IMR-90 (cell line): Measurements from ENCODE around the gene LRRC2. TPM values are rescaled to one million over a fixed set of nuclear protein-coding genes. Genes with fewer than 3 reads are reported as not detected.

Source experiments
- ATAC-seq: fragments of 200-7000 bp; cut with Tn5 transposase; 2 replicates; pipeline ENCODE4 v1.9.1; 2020; ENCODE audit warnings: low read depth, mild to moderate bottlenecking, moderate library complexity
- BruUV-seq: library from RNA; stranded (reverse); fragments of 400-500 nt; replicated peaks from 2 replicates; lab custom pipeline; 2021; lab: Mats Ljungman, UMichigan
- CTCF ChIA-PET: fragments of 300-600 bp; formaldehyde crosslinking; extraction: SDS; loops from one replicate; lab custom pipeline; 2021; ENCODE audit warnings: antibody characterized with exemption; lab: Yijun Ruan, JAX
- POLR2A ChIA-PET: fragments of 300-600 bp; sonication (Branson Sonifier 250); formaldehyde crosslinking; loops from one replicate; lab custom pipeline; 2022; ENCODE audit warnings: antibody characterized with exemption; ENCODE audit not compliant: unreplicated experiment; lab: Charles Lee
- DNase-seq: peaks from one replicate; pipeline ENCODE4 v3.0.0; 2013
- H2AFZ ChIP-seq: replicated peaks from 2 replicates; pipeline ENCODE3; 2013; ENCODE audit warnings: low read length, mild to moderate bottlenecking; ENCODE audit not compliant: poor library complexity
- H2AK5ac ChIP-seq: 2 replicates; pipeline ENCODE4 v1.6.1; 2013; ENCODE audit warnings: low read depth, low read length, inconsistent platforms
- H2AK9ac ChIP-seq: replicated peaks from 2 replicates; pipeline ENCODE3; 2013; ENCODE audit warnings: mild to moderate bottlenecking, low read depth, low read length, moderate library complexity; ENCODE audit not compliant: poor library complexity
- H2BK120ac ChIP-seq: 2 replicates; pipeline ENCODE4 v1.6.1; 2013; ENCODE audit warnings: low read depth, low read length, inconsistent platforms
- H2BK15ac ChIP-seq: 3 replicates; pipeline ENCODE4 v1.6.1; 2013; ENCODE audit warnings: low read depth, low read length, inconsistent platforms
- H2BK20ac ChIP-seq: 2 replicates; pipeline ENCODE4 v1.6.1; 2013; ENCODE audit warnings: low read depth, mild to moderate bottlenecking, inconsistent platforms, low read length, moderate library complexity
- H2BK5ac ChIP-seq: 2 replicates; pipeline ENCODE4 v1.6.1; 2013; ENCODE audit warnings: mild to moderate bottlenecking, low read depth, low read length, inconsistent platforms; ENCODE audit not compliant: poor library complexity, severe bottlenecking
- H3K14ac ChIP-seq: replicated peaks from 2 replicates; pipeline ENCODE4 v1.6.1; 2013; ENCODE audit warnings: low read depth, low read length, inconsistent platforms
- H3K18ac ChIP-seq: 2 replicates; pipeline ENCODE4 v1.6.1; 2013; ENCODE audit warnings: low read depth, low read length, control low read depth
- H3K23ac ChIP-seq: 2 replicates; pipeline ENCODE4 v1.6.1; 2013; ENCODE audit warnings: low read depth, low read length, inconsistent platforms
- H3K27ac ChIP-seq: 2 replicates; pipeline ENCODE4 v1.5.1; 2013; ENCODE audit warnings: mild to moderate bottlenecking, control low read depth, low read length; ENCODE audit not compliant: insufficient read depth
- H3K27me3 ChIP-seq: 2 replicates; pipeline ENCODE4 v1.6.1; 2013; ENCODE audit warnings: low read length; ENCODE audit not compliant: control insufficient read depth, insufficient read depth
- H3K36me3 ChIP-seq: 2 replicates; pipeline ENCODE4 v1.6.1; 2013; ENCODE audit warnings: low read length, mixed read lengths; ENCODE audit not compliant: control insufficient read depth, insufficient read depth
- H3K4ac ChIP-seq: 2 replicates; pipeline ENCODE4 v1.6.1; 2013; ENCODE audit warnings: low read depth, low read length, inconsistent platforms
- H3K4me1 ChIP-seq: 2 replicates; pipeline ENCODE4 v1.6.1; 2013; ENCODE audit warnings: low read length, mixed read lengths; ENCODE audit not compliant: control insufficient read depth, insufficient read depth
- H3K4me2 ChIP-seq: 2 replicates; pipeline ENCODE4 v1.6.1; 2013; ENCODE audit warnings: low read depth, mild to moderate bottlenecking, control low read depth, low read length, moderate library complexity
- H3K4me3 ChIP-seq: 2 replicates; pipeline ENCODE4 v1.5.1; 2013; ENCODE audit warnings: low read depth, mild to moderate bottlenecking, control low read depth, low read length, moderate library complexity; ENCODE audit not compliant: insufficient read depth
- H3K56ac ChIP-seq: 2 replicates; pipeline ENCODE4 v1.6.1; 2013; ENCODE audit warnings: low read length, inconsistent platforms; ENCODE audit not compliant: insufficient read depth; ENCODE audit errors: extremely low read depth
- H3K79me1 ChIP-seq, 2 experiments: 2 replicates each; pipeline ENCODE4 v1.6.1; 2013; ENCODE audit warnings: low read length in 2 of 2, inconsistent platforms in 1 of 2, low read depth in 1 of 2
- H3K9ac ChIP-seq: 2 replicates; pipeline ENCODE4 v1.6.1; 2013; ENCODE audit warnings: low read depth, low read length, control low read depth
- H3K9me1 ChIP-seq: 2 replicates; pipeline ENCODE4 v1.6.1; 2013; ENCODE audit warnings: low read length, inconsistent platforms; ENCODE audit not compliant: insufficient read depth
- H3K9me3 ChIP-seq: 2 replicates; pipeline ENCODE4 v1.6.1; 2013; ENCODE audit warnings: low read length; ENCODE audit not compliant: control insufficient read depth, insufficient read depth
- H4K20me1 ChIP-seq: 2 replicates; pipeline ENCODE4 v1.6.1; 2013; ENCODE audit warnings: low read length, inconsistent platforms; ENCODE audit not compliant: insufficient read depth
- H4K5ac ChIP-seq: 2 replicates; pipeline ENCODE4 v1.6.1; 2013; ENCODE audit warnings: mild to moderate bottlenecking, low read depth, low read length, control low read depth
- H4K8ac ChIP-seq, 2 experiments: 2 replicates each; pipeline ENCODE4 v1.6.1; 2013; ENCODE audit warnings: low read depth in 2 of 2, low read length in 2 of 2, control low read depth in 1 of 2, inconsistent platforms in 1 of 2
- H4K91ac ChIP-seq: 2 replicates; pipeline ENCODE4 v1.6.1; 2013; ENCODE audit warnings: low read depth, low read length, inconsistent platforms; ENCODE audit not compliant: insufficient read depth
- BHLHE40 ChIP-seq: fragments of 150-350 bp; IDR thresholded peaks from 2 replicates; pipeline ENCODE4 v1.6.1; 2016; ENCODE audit warnings: mild to moderate bottlenecking, low read depth, low read length
- CHD1 ChIP-seq: IDR thresholded peaks from 2 replicates; pipeline ENCODE4 v1.6.1; 2012; ENCODE audit warnings: low read depth, low read length, improper control_type of control experiment
- FOS ChIP-seq: fragments of 150-350 bp; IDR thresholded peaks from 2 replicates; pipeline ENCODE4 v1.6.1; 2016; ENCODE audit warnings: low read depth, low read length
- RAD21 ChIP-seq: IDR thresholded peaks from 2 replicates; pipeline ENCODE4 v1.6.1; 2012; ENCODE audit warnings: low read length, improper control_type of control experiment
- RCOR1 ChIP-seq: IDR thresholded peaks from 2 replicates; pipeline ENCODE4 v1.6.1; 2012; ENCODE audit warnings: mild to moderate bottlenecking, low read length, improper control_type of control experiment; ENCODE audit not compliant: insufficient replicate concordance
- USF2 ChIP-seq: fragments of 150-350 bp; IDR thresholded peaks from 2 replicates; pipeline ENCODE4 v1.6.1; 2017; ENCODE audit warnings: mild to moderate bottlenecking, antibody characterized with exemption, low read length, low read depth
- WGBS, 2 experiments: methylation state at CpG; one replicate each; pipeline versions ENCODE4 v1.1.5 to v1.1.7; 2013; ENCODE audit warnings: missing lambda C conversion rate in 2 of 2; ENCODE audit not compliant: insufficient read length in 1 of 2; ENCODE audit errors: extremely low coverage in 2 of 2; 5-methylcytosine and 5-hydroxymethylcytosine counted together
- dilution Hi-C: fragments of 300-500 bp; cut with HindIII; formaldehyde crosslinking; loops from one replicate; pipeline ENCODE4 v1.14.3; 2018; ENCODE audit warnings: low sequenced_read_pairs; ENCODE audit not compliant: unreplicated experiment
- in situ Hi-C: fragments of 300-500 bp; cut with MboI; formaldehyde crosslinking; loops from 3 replicates; pipeline ENCODE4 v1.14.3; 2019; ENCODE audit warnings: low sequenced_read_pairs, inconsistent platforms, mixed read lengths
- intact Hi-C: fragments of 100-400 bp; cut with micrococcal nuclease; formaldehyde crosslinking; loops from 2 replicates; pipeline ENCODE4 v1.10.0; 2022
- polyA plus RNA-seq, 3 experiments: library from polyadenylated mRNA; depleted of rRNA; stranded (reverse); fragments of >200 nt; gene quantifications; 2 replicates each; pipeline ENCODE4 v1.2.3, GENCODE V29; 2012; ENCODE audit warnings: low replicate concordance in 1 of 3
- total RNA-seq: library from RNA; depleted of rRNA; stranded (reverse); fragments of >200 nt; gene quantifications from 2 replicates; pipeline ENCODE4 v1.2.3, GENCODE V29; 2012

LRRC2 gene
- total and polyA plus RNA-seq, 2 of the 4 experiments (the other 2 are of a cell fraction), result 2.9 to 4.1 TPM

- Histone ChIP-seq H2BK15ac (no peak overlapping the region), H3K79me1 (no peaks in the 10 kb centered on the region), H3K56ac (no peak overlapping the region), H3K4ac (no peak overlapping the region), H4K8ac (no peak overlapping the region), H3K27me3 (no peaks in the 10 kb centered on the region; the same call in none of the 2 replicates), H3K4me1 (peaks cover 6% of the 10 kb centered on the region; the same call in 1 of the 2 replicates), H2BK120ac (no peak overlapping the region), H3K9me1 (no peaks in the 10 kb centered on the region), H3K36me3 (no peaks in the 10 kb centered on the region), H3K14ac (no peak overlapping the region), H3K4me2 (no peak overlapping the region), H3K27ac (no peak overlapping the region), H3K9ac (no peak overlapping the region), H2BK5ac (no peak overlapping the region), H2AK5ac (no peak overlapping the region), H3K18ac (no peak overlapping the region), H2AK9ac (no peak overlapping the region), H3K4me3 (no peak overlapping the region), H2BK20ac (no peak overlapping the region), H4K91ac (no peak overlapping the region), H4K20me1 (no peaks in the 10 kb centered on the region), H3K23ac (no peak overlapping the region), H4K5ac (no peak overlapping the region), H3K9me3 (no peaks in the 10 kb centered on the region), H2AFZ (no peak overlapping the region)
- dilution Hi-C loops, result no loop called here
- in situ Hi-C loops, result no loop called here
- no peak for ATAC-seq
- TF ChIP-seq BHLHE40 (no peak), USF2 (no peak), FOS (no peak), RCOR1 (no peak), RAD21 (no peak), CHD1 (no peak)
- no peak for DNase-seq
- CTCF ChIA-PET, result interaction anchor here (0.7 to 2.0 kb wide), 2 partner anchors 22 to 365 kb away, joined by 3 to 5 read pairs; no protein-coding TSS in a partner anchor
- no CpG with 5 or more reads among the region's 6 CpGs for WGBS, 2 experiments
- intact Hi-C loops, result no loop called here
- no TSS peak for BruUV-seq
- POLR2A ChIA-PET, result no interaction called here
Measured at GRCh38 chr3:46607603-46608028, 41.5 kb upstream of the LRRC2 start.
